Mammary epithelial cell (primary cell): ENCODE measurements around the gene LAMP2.

Experiments
- CTCF ChIP-seq, 2 donors: IDR thresholded peaks in 1 of 2; conservative IDR thresholded peaks in 1 of 2; 2 replicates each; pipeline ENCODE4 v1.5.1; 2011 to 2012; ENCODE audit warnings: inconsistent platforms in 2 of 2, low read length in 2 of 2, mild to moderate bottlenecking in 2 of 2, control low read depth in 1 of 2, low read depth in 1 of 2; ENCODE audit not compliant: insufficient read depth in 1 of 2; ENCODE audit errors: extremely low read depth in 1 of 2
- EZH2 ChIP-seq: IDR thresholded peaks from 2 replicates; pipeline ENCODE4 v1.6.1; 2012; ENCODE audit warnings: low read length, inconsistent platforms, borderline replicate concordance

GRCh38 chrX:120474085-120474484 is 5.0 kb upstream of the LAMP2 start:
- TF ChIP-seq CTCF (conservative IDR thresholded peaks at IDR 0.05 in 1 of 2, IDR thresholded peaks at IDR 0.05 in 1 of 2; ENCODE audit: extremely low read depth in 1 of 2, insufficient read depth in 1 of 2, low read depth in 1 of 2, low read length in 2 of 2) (no peak), EZH2 (no peak)
